Measurements from ENCODE around the gene CPEB3. TPM values are rescaled to one million over a fixed set of nuclear protein-coding genes. Genes with fewer than 3 reads are reported as not detected.

CPEB3 gene
- total and polyA plus RNA-seq, 2 donors (not counting 3 experiments of a cell fraction or from before 2014, with no cell fraction given) = 0.80 to 2.2 TPM

DNA sequence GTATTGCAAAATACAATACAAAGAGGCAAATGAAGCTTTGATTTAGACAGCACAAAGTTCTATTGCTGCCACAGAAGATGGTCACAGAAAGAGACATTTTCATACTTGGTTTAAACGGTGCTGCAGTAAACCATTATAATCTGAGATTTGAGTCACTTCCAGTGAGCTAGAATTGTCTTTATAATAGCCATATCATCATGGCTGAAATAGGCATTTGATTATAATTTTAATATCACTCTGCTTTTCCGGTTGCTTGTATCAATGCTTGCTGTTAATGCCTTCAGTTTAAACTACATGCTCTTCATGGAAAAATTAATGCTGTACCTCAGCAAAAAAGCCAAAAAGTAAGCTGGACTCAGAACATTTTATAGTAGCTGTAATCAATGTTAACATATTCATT is 48.5 kb downstream of the CPEB3 start:
- dilution Hi-C loops (cut with MboI; ENCODE audit: extremely low pct_ligation_motif_present, low sequenced_read_pairs) = no loop called here
- BruUV-seq (replicated peaks) = no TSS peak
- Histone ChIP-seq H3K27ac (ENCODE audit: insufficient read depth, low read depth, low read length) (no peak overlapping the region), H3K9ac (replicated peaks; ENCODE audit: extremely low read depth, insufficient read depth, low read length) (no peak overlapping the region), H4K20me1 (replicated peaks; ENCODE audit: control insufficient read depth, extremely low read depth, insufficient read depth, low read length) (no peaks in the 10 kb centered on the region), H3K4me2 (ENCODE audit: insufficient read depth, low read length) (no peak overlapping the region), H3K36me3 (ENCODE audit: control insufficient read depth in 2 of 2, extremely low read depth in 1 of 2, insufficient read depth in 2 of 2, low read length in 2 of 2) (no peaks in the 10 kb centered on the region), H3K27me3 (ENCODE audit: control insufficient read depth in 2 of 2, insufficient read depth in 2 of 2, low read length in 2 of 2) (no peaks in the 10 kb centered on the region), H3K79me2 (ENCODE audit: control insufficient read depth, insufficient read depth, low read length) (no peaks in the 10 kb centered on the region), H3K9me3 (replicated peaks; ENCODE audit: control insufficient read depth, insufficient read depth, low read length) (no peaks in the 10 kb centered on the region), H3K4me1 (ENCODE audit: control insufficient read depth, extremely low read depth, insufficient read depth, low read length) (peaks cover 10% of the 10 kb centered on the region), H3K4me3 (replicated peaks in 1 of 3; ENCODE audit: insufficient read depth in 1 of 3, low read depth in 1 of 3, low read length in 3 of 3) (no peak overlapping the region), H3K9me1 (replicated peaks; ENCODE audit: control insufficient read depth, extremely low read depth, insufficient read depth, low read length) (no peaks in the 10 kb centered on the region), H2AFZ (ENCODE audit: low read depth, low read length) (no peak overlapping the region)
- ChIA-PET CTCF (interaction anchor here (1.5 kb wide), 1 partner anchor 154 kb away, joined by 3 read pairs; no protein-coding TSS in a partner anchor), POLR2A (no interaction called here)
- intact Hi-C loops (cut with micrococcal nuclease) = no loop called here
- FAIRE-seq (no peak), DNase-seq (ENCODE audit: low read depth, low spot score) (no peak)
- TF ChIP-seq JUN (IDR thresholded peaks at IDR 0.05; ENCODE audit: borderline replicate concordance, insufficient read depth, insufficient read length, low read depth) (no peak), MYC (IDR thresholded peaks at IDR 0.05; ENCODE audit: low read depth, low read length) (no peak), POLR2A (IDR thresholded peaks at IDR 0.05; ENCODE audit: low read depth, low read length) (no peak), GATA2 (IDR thresholded peaks at IDR 0.05; ENCODE audit: insufficient read depth, insufficient read length, low read depth, low read length) (no peak), EZH2 (IDR thresholded peaks at IDR 0.05; ENCODE audit: borderline replicate concordance, low read depth, low read length, severe bottlenecking) (no peak), FOS (IDR thresholded peaks at IDR 0.05; ENCODE audit: borderline replicate concordance, insufficient read depth, low read length) (no peak), POLR2AphosphoS5 (IDR thresholded peaks at IDR 0.05; ENCODE audit: insufficient read depth, low read depth, low read length) (no peak)
- TF ChIP-seq, protein P1, sequence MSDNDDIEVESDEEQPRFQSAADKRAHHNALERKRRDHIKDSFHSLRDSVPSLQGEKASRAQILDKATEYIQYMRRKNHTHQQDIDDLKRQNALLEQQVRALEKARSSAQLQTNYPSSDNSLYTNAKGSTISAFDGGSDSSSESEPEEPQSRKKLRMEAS (IDR thresholded peaks at IDR 0.05; ENCODE audit: insufficient read depth, insufficient read length) = no peak
- TF ChIP-seq, protein P2, sequence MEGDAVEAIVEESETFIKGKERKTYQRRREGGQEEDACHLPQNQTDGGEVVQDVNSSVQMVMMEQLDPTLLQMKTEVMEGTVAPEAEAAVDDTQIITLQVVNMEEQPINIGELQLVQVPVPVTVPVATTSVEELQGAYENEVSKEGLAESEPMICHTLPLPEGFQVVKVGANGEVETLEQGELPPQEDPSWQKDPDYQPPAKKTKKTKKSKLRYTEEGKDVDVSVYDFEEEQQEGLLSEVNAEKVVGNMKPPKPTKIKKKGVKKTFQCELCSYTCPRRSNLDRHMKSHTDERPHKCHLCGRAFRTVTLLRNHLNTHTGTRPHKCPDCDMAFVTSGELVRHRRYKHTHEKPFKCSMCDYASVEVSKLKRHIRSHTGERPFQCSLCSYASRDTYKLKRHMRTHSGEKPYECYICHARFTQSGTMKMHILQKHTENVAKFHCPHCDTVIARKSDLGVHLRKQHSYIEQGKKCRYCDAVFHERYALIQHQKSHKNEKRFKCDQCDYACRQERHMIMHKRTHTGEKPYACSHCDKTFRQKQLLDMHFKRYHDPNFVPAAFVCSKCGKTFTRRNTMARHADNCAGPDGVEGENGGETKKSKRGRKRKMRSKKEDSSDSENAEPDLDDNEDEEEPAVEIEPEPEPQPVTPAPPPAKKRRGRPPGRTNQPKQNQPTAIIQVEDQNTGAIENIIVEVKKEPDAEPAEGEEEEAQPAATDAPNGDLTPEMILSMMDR (IDR thresholded peaks at IDR 0.05; ENCODE audit: extremely low read depth in 1 of 2, insufficient read depth in 1 of 2, low read depth in 1 of 2, low read length in 2 of 2) = no peak

Data from endothelial cell of umbilical vein (primary cell).